NCI-H1694 (cell line): ENCODE results near the gene PHAX.
"Not testable (repeated sequence)": the region's sequence is repeated elsewhere in the genome, so short reads cannot be mapped to it uniquely, and the experiment has no call there.

ENCODE experiments used
- DNase-seq: peaks from one replicate; lab custom pipeline; 2025; lab: John Stamatoyannopoulos, UW

Gene PHAX

GRCh38 chr5:126603402-126603991 is 2.8 kb downstream of the PHAX start:
- no peak for DNase-seq

- no peak for DNase-seq
Measured at GRCh38 chr5:126605525-126605924, 4.8 kb downstream of the PHAX start.

- DNase-seq = no peak
Measured at GRCh38 chr5:126610160-126610559, 9.4 kb downstream of the PHAX start.

GRCh38 chr5:126610616-126611015 is 9.9 kb downstream of the PHAX start:
- DNase-seq = no peak

- DNase-seq = no peak
Measured at GRCh38 chr5:126613941-126614592, 13.3 kb downstream of the PHAX start.

- no peak for DNase-seq
Measured at GRCh38 chr5:126615286-126615685, 14.5 kb downstream of the PHAX start.

GRCh38 chr5:126617603-126618002 is 16.9 kb downstream of the PHAX start:
- not testable (repeated sequence) for DNase-seq

- no peak for DNase-seq
Measured at GRCh38 chr5:126619781-126620180, 19.0 kb downstream of the PHAX start.

GRCh38 chr5:126624534-126624933 is 23.8 kb downstream of the PHAX start:
- DNase-seq = no peak

GRCh38 chr5:126628102-126628501 is 27.4 kb downstream of the PHAX start:
- no peak for DNase-seq

- no peak for DNase-seq
Measured at GRCh38 chr5:126631920-126632319, 31.2 kb downstream of the PHAX start.

- DNase-seq = no peak
Measured at GRCh38 chr5:126633552-126633951, 32.8 kb downstream of the PHAX start.

- no peak for DNase-seq
Measured at GRCh38 chr5:126635585-126635984, 34.8 kb downstream of the PHAX start.

- no peak for DNase-seq
Measured at GRCh38 chr5:126636956-126637355, 36.2 kb downstream of the PHAX start.

GRCh38 chr5:126640866-126641265 is 40.1 kb downstream of the PHAX start:
- no peak for DNase-seq

GRCh38 chr5:126641387-126641786 is 40.6 kb downstream of the PHAX start:
- DNase-seq = no peak

GRCh38 chr5:126645132-126645531 is 44.4 kb downstream of the PHAX start:
- DNase-seq = no peak

GRCh38 chr5:126647071-126647470 is 46.3 kb downstream of the PHAX start:
- no peak for DNase-seq

- DNase-seq = no peak
Measured at GRCh38 chr5:126648471-126648870, 47.7 kb downstream of the PHAX start.

GRCh38 chr5:126649057-126649456 is 48.3 kb downstream of the PHAX start:
- not testable (repeated sequence) for DNase-seq

- DNase-seq = not testable (repeated sequence)
Measured at GRCh38 chr5:126649709-126650108, 49.0 kb downstream of the PHAX start.

- no peak for DNase-seq
Measured at GRCh38 chr5:126650463-126650862, 49.7 kb downstream of the PHAX start.

GRCh38 chr5:126651013-126651577 is 50.3 kb downstream of the PHAX start:
- no peak for DNase-seq
